ENCODE data around the gene DLGAP3. TPM values are rescaled to one million over a fixed set of nuclear protein-coding genes. Genes with fewer than 3 reads are reported as not detected.

Gene DLGAP3
- total and polyA plus RNA-seq, 9 donors: 0.05 to 0.62 (median 0.18) TPM

DNA sequence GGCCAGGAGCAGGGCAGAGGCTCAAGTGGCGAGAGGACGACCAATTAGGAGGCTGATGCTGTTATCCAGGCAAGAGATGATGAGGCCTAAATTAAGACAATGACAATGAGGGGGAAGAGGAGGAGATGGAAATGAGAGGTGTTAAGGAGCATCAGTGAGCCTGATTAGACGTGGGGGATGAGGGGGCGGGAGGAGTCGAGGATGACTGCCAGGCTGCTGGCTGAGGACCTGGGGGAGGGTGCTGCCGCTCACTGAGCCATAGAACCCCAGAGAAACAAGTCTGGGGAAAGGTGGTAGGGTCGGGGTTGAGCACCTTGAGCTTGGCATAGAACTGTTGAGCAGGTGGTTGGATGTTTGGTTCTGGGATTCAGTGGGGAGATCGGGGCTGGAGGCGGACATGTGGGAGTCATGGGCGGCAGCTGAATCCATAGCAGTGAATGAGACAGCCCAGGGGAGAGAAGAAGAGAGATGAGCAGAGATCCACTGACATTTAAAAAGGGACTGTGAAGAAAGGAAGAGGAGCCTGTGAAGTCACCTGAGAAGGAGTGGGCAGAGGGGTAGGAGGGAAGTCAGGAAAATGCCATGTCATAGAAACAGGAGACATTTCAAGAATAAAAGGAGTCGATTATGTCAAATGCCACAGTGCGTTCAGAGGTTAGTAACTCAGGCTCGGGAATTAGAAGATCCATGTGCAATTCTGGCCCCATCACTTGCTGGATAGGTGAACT lies 28.5 kb downstream of the DLGAP3 start:
- Histone ChIP-seq H3K27ac (no peak overlapping the region), H3K4me1 (ENCODE audit: insufficient read depth) (no peaks in the 10 kb centered on the region), H3K36me3 (no peaks in the 10 kb centered on the region), H3K27me3 (no peaks in the 10 kb centered on the region), H3K9me3 (no peaks in the 10 kb centered on the region), H3K4me3 (no peak overlapping the region)
- TF ChIP-seq EP300 (IDR thresholded peaks at IDR 0.05): no peak
- TF ChIP-seq POLR2A (IDR thresholded peaks at IDR 0.05): no peak
- no peak for TF ChIP-seq CTCF (IDR thresholded peaks at IDR 0.05)
- intact Hi-C loops (cut with DNase I): no loop called here
- DNase-seq: no peak
- 40 to 48% (median 43%) methylated on average over 13 of the region's 13 CpGs for WGBS, 3 donors

DNA sequence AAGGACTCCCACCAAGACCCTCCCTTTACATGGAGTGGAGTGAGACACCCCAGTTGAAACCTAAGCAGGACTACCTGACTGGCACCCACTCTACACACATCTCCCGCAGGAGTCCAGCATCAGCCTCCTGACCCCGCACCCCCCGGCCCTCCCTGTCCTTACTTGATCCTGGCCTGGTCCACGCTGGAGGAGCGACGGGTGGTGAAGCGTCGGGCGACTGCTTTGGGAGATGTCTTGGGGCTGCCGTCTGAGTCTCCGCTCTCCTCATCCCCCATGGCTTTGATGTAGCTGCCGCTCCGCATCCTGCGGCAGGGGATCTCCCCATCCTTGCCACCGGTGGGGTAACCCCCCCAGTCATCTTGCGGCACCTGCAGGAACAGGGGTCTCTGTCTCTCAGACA lies 29.5 kb downstream of the DLGAP3 start:
- H3K27me3 ChIP-seq: no peaks in the 10 kb centered on the region
- TF ChIP-seq POLR2A (IDR thresholded peaks at IDR 0.05) (no peak), EP300 (IDR thresholded peaks at IDR 0.05) (no peak), CTCF (IDR thresholded peaks at IDR 0.05) (no peak)
- H3K9me3 ChIP-seq: no peaks in the 10 kb centered on the region
- DNase-seq: no peak
- intact Hi-C loops (cut with DNase I): no loop called here
- H3K27ac ChIP-seq: no peak overlapping the region
- no peaks in the 10 kb centered on the region for H3K36me3 ChIP-seq
- H3K4me3 ChIP-seq: no peak overlapping the region
- no peaks in the 10 kb centered on the region for H3K4me1 ChIP-seq (ENCODE audit: insufficient read depth)
- WGBS, 3 donors: 89 to 90% (median 90%) methylated on average over 16 of the region's 16 CpGs

DNA sequence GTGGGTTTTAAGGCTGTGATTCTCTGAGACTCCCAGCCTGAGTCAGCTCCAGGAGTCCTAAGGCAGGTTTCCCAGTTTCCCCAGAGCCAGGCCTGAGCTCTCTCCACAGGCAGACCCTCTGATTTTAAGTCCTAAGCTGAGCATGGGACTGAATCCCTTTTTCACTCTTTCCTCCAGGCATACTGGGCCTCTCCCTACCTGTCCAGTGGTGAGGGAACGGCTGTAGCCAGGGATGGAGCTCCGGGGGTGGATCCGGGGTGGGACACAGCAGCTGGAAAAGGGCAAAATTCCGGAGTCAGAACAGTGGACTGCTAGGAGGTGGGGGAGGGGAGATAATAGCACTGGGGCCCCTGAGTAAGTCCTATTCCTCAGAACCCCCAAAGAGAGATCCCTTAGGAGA lies 30.0 kb downstream of the DLGAP3 start:
- DNase-seq: no peak
- Histone ChIP-seq H3K9me3 (no peaks in the 10 kb centered on the region), H3K27me3 (no peaks in the 10 kb centered on the region), H3K4me3 (no peak overlapping the region), H3K27ac (no peak overlapping the region), H3K36me3 (no peaks in the 10 kb centered on the region), H3K4me1 (ENCODE audit: insufficient read depth) (no peaks in the 10 kb centered on the region)
- 53 to 72% (median 68%) methylated on average over 4 of the region's 4 CpGs for WGBS, 3 donors
- intact Hi-C loops (cut with DNase I): no loop called here
- TF ChIP-seq POLR2A (IDR thresholded peaks at IDR 0.05) (no peak), CTCF (IDR thresholded peaks at IDR 0.05) (no peak), EP300 (IDR thresholded peaks at IDR 0.05) (no peak)

DNA sequence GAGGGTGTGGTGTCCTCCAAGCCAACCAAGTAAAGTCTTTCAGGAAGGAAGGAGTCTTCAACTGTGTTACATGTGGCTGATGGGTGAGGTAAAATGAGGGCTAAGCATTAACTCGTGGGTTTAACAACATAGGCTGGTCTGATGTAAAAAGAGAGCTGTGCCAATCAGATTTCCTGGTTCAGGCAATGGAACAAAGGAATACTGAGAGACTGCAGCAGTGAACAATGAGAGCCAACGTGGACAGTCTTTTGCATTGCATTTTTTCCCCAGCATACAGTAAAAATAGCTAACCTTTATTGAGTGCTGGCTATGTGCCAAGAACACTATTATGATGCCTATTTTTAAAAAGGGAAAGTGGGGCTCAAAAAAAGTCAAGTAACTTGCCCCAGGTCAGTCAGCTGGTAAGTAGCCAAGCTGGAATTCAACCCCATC lies 31.1 kb downstream of the DLGAP3 start:
- DNase-seq: no peak
- Histone ChIP-seq H3K4me1 (ENCODE audit: insufficient read depth) (no peaks in the 10 kb centered on the region), H3K9me3 (no peaks in the 10 kb centered on the region), H3K4me3 (no peak overlapping the region), H3K27ac (no peak overlapping the region), H3K27me3 (no peaks in the 10 kb centered on the region), H3K36me3 (no peaks in the 10 kb centered on the region)
- intact Hi-C loops (cut with DNase I): no loop called here
- TF ChIP-seq EP300 (IDR thresholded peaks at IDR 0.05): no peak
- TF ChIP-seq CTCF (IDR thresholded peaks at IDR 0.05): no peak
- no peak for TF ChIP-seq POLR2A (IDR thresholded peaks at IDR 0.05)
- 13 to 18% (median 16%) methylated on average over 2 of the region's 2 CpGs for WGBS, 3 donors

All from ovary (tissue), 9 donors.